ENCODE measurements around the gene SCD5.

The SCD5 gene

GRCh38 chr4:82765134-82765533 is 33.5 kb downstream of the SCD5 start:
- DNase-seq (ENCODE audit: low read depth in 2 of 2) = no peak

GRCh38 chr4:82761229-82761628 is 37.4 kb downstream of the SCD5 start:
- no peak for DNase-seq (ENCODE audit: low read depth in 2 of 2)

DNA sequence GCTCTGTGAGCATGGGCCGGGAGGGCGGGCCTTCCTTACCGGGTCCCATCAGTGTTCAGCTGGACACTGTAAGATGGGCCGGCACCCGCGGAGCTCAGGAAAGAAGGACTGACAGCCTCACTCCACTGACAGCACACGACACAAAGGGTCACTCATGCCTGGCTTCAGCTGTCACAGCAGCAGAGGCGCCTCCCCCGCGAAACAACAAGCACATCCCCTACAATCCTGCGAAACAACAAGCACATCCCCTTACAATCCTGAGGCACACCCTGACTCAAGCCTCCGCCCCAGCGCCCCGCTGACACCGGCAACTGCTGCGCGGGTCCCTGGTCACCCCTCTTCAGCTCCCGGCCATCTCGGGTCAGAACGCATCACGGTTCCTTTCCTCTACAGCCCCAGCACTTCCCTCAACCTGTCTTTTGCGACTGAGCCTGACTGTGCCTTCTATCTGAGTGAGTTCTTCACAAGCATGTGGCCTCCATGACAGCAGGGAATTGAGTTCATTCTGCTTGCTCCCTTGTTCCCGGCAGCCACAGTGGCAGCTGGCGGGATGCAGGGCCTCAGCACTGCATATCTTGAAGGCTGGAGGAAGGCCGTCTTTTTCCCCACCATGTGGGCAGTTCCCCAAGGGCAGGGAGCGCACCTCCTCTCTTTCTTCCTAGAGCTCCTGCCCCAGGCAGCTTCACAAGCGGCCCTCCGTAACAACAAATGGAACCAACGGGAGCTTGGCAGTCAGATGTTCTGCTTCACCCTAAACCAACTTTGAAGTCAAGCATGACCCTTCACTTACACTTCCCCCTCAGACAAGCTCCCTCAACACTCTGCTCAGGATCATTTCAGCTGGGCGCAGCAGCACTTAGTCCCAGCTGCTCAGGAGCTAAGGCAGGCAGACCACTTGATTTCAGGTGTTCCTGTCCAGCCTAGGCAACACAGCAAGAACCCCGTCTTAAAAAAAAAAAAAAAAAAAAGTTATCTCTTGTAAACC is 39.6 kb downstream of the SCD5 start:
- no peak for DNase-seq (ENCODE audit: low read depth in 2 of 2)

DNA sequence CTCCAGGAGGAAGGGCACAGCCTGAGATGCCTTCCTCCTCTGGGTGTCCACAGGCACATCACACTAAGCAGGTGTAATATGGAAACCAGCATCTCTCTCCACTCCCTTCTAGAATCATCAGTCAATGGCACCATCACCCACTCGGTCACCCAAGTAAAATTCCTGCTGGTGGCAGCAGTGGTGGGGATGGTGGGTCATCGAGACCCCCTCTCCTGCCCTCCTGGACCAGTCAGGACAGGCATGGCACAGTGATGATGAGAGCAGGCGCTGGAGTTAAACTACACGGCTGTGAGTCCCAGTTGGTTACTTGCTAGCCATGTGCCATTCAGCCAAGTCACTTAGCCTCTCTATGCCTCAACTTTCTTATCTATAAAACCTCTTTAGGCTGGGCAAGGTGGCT is 42.5 kb downstream of the SCD5 start:
- DNase-seq (ENCODE audit: low read depth in 2 of 2) = no peak

DNA sequence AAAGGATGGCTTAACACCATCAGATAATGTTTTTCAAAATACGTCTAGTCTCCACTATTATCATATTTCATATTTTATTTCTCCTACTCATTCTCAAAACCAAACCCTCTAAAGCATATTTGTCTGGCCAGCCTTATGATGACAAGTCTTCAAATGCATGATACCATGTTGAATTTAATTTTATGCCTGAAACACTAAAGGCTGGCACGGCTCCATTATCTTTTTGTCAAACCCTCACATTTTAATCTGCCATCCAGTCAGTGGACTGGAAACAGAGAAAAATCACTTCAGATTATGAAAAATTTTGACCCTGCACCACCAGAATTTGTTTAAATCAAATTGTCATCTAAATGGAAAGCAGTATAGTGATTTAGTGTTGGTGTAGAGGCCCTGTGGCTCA is 42.9 kb downstream of the SCD5 start:
- no peak for DNase-seq (ENCODE audit: low read depth in 2 of 2)

DNA sequence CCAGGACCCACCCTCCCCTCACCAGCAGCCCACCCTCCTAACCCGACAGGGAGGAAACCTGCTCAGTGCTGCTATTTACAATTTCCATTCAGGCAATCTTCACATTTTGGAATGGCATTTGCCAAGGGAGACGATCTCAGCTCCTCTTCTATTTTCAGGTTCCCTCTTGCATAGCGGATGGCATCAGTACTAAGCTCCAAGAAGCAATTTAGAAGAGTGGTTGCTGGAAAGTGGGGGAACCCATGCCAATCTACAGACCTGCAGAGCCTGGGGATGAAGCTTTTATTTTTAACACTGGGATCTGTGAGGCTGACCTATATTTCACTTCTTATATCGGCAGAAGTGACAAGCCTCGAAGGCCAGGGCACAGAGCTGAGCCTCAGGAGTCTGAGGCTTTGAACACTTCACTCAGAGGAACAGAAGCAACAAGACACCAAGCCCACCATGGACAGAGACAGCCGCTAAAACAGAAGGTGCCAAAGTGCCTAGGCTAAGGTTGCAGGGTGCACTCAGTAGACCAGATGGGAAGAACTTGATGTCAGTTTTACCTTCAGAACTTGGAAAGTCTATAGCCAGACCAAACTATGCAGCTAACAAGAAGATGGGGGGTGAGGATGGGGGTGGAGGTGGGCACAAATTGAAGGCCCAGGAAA is 44.0 kb downstream of the SCD5 start:
- DNase-seq (ENCODE audit: low read depth in 2 of 2) = no peak

GRCh38 chr4:82753725-82754410 is 44.7 kb downstream of the SCD5 start:
- no peak for DNase-seq (ENCODE audit: low read depth in 2 of 2)

GRCh38 chr4:82753238-82753637 is 45.4 kb downstream of the SCD5 start:
- DNase-seq (ENCODE audit: low read depth in 2 of 2) = no peak

GRCh38 chr4:82748810-82749470 is 49.7 kb downstream of the SCD5 start:
- DNase-seq (ENCODE audit: low read depth in 2 of 2) = no peak

GRCh38 chr4:82747686-82748575 is 50.7 kb downstream of the SCD5 start:
- DNase-seq (ENCODE audit: low read depth in 2 of 2) = no peak

GRCh38 chr4:82746705-82747574 is 51.7 kb downstream of the SCD5 start:
- no peak for DNase-seq (ENCODE audit: low read depth in 2 of 2)

GRCh38 chr4:82745173-82745842 is 53.3 kb downstream of the SCD5 start:
- no peak for DNase-seq (ENCODE audit: low read depth in 2 of 2)

DNA sequence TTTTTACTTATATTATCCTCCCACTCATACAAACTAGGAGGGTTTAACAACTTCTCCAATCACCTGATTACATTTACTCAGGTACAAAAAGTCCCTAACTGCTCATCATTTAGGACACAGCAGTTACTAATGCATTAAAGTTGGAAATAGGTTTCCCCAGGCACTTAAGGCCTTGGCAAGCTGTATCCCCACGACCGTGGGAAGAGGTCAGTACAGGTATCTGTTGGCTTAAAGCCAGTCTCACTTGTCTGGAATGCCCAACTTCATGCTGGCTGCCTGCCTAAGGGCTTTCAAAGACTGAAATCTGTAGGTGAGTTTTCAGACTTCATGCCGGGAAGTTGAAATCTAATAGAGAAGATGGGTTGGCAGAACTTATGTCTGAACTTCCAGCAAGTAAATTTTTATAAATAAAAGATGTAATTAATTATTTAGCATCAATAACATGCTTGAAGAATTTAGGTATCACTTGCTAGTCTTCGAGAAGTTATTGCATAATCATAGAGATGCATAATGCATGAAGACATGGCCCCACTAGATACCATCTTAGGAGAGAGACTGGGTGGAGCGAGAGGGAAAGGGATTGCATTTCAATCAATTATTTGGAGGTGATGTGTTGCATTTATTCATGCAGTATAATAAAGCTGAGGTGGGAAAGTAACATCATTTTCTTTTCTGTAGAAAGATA is 54.2 kb downstream of the SCD5 start:
- no peak for DNase-seq (ENCODE audit: low read depth in 2 of 2)

- no peak for DNase-seq (ENCODE audit: low read depth in 2 of 2)
Measured at GRCh38 chr4:82741188-82741587, 57.4 kb downstream of the SCD5 start.

GRCh38 chr4:82739287-82740190 is 59.1 kb downstream of the SCD5 start:
- peak in 1 of 2 donors; percentile 2 for DNase-seq (ENCODE audit: low read depth in 2 of 2)

DNA sequence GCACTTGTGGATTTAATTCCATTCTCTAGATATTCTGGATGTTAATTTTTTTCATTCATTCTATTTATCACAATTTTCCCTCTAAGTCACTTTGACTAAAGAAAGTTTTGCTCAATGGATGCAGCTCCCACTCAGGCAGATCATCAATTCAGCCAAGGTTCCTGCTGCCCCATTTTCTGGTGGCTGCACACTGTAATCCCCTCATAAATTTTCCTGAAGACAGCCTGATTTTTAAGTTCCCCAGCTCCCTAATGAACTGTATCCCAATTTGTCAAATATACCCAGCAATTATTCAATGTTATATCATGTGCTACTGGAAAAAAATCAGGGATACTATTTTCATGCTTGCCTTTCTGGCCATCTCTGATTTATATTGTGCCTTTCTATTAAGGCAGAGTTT is 61.2 kb downstream of the SCD5 start:
- DNase-seq (ENCODE audit: low read depth in 2 of 2) = no peak

GRCh38 chr4:82733636-82734035 is 65.0 kb downstream of the SCD5 start:
- DNase-seq (ENCODE audit: low read depth in 2 of 2) = no peak

DNA sequence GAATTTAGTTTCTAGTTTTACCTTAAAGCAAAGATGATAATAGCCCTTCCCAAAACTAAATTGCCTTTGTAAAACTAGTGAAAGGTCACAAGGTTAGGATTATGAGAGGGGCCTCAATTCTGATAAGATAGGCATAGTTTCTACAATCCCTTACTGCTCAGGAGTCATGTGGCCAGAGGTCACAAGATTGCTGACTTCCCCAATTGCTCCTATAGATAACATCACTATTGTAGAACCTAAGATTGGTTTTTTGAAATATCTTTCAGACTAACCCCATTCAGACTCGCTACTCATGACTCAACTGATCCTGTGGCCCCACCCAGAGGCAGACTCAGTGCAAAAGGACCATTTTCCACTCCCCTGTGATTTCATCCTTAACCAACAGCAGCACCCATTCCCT is 70.3 kb downstream of the SCD5 start:
- DNase-seq (ENCODE audit: low read depth in 2 of 2) = no peak

Data from activated CD8-positive, alpha-beta memory T cell treated with anti-CD3 and anti-CD28 coated beads for 4 hours (primary cell).